HG03432 (cell line): ENCODE results near the gene POLD1.

ENCODE experiments used
- ATAC-seq: cut with Tn5 transposase; IDR thresholded peaks from one replicate; pipeline ENCODE4 v1.9.1; 2021; ENCODE audit warnings: mild to moderate bottlenecking, moderate library complexity; ENCODE audit not compliant: unreplicated experiment

The POLD1 gene

GRCh38 chr19:50417111-50418081 lies 33.2 kb downstream of the POLD1 start:
- ATAC-seq, result no peak

- no peak for ATAC-seq
Measured at GRCh38 chr19:50418176-50419021, 34.3 kb downstream of the POLD1 start, which contains the start of gene SPIB. SPIB (plus strand) TSS chr19:50418938; CDS start chr19:50418963, 25 bp downstream.

- no peak for ATAC-seq
Measured at GRCh38 chr19:50419022-50419579, 35.0 kb downstream of the POLD1 start.

GRCh38 chr19:50419580-50420035 lies 35.5 kb downstream of the POLD1 start:
- no peak for ATAC-seq

- ATAC-seq, result no peak
Measured at GRCh38 chr19:50420127-50420526, 36.0 kb downstream of the POLD1 start.

- no peak for ATAC-seq
Measured at GRCh38 chr19:50420808-50421207, 36.7 kb downstream of the POLD1 start.

- ATAC-seq, result no peak
Measured at GRCh38 chr19:50422397-50423278, 38.5 kb downstream of the POLD1 start.

GRCh38 chr19:50423279-50424113 lies 39.3 kb downstream of the POLD1 start:
- no peak for ATAC-seq

- no peak for ATAC-seq
Measured at GRCh38 chr19:50425581-50425980, 41.4 kb downstream of the POLD1 start.

GRCh38 chr19:50427318-50427925 lies 43.3 kb downstream of the POLD1 start:
- no peak for ATAC-seq

GRCh38 chr19:50427997-50428425 lies 43.9 kb downstream of the POLD1 start:
- no peak for ATAC-seq

GRCh38 chr19:50428772-50429463 lies 44.8 kb downstream of the POLD1 start:
- no peak for ATAC-seq

GRCh38 chr19:50430888-50431342 lies 46.8 kb downstream of the POLD1 start:
- no peak for ATAC-seq

GRCh38 chr19:50431343-50432220 lies 47.4 kb downstream of the POLD1 start:
- peak; percentile 77 for ATAC-seq

- ATAC-seq, result no peak
Measured at GRCh38 chr19:50432221-50433028, 48.3 kb downstream of the POLD1 start, which contains the start of gene MYBPC2. MYBPC2 (plus strand) TSS chr19:50432892; CDS start chr19:50432954, 62 bp downstream.
